ENCODE measurements around the gene PCDHA3. TPM values are rescaled to one million over a fixed set of nuclear protein-coding genes. Genes with fewer than 3 reads are reported as not detected.
"Not testable (repeated sequence)": the region's sequence is repeated elsewhere in the genome, so short reads cannot be mapped to it uniquely, and the experiment has no call there.

PCDHA3 gene
- total RNA-seq, 6 experiments from 2014 or later: 0.07 TPM; not detected in 5

DNA sequence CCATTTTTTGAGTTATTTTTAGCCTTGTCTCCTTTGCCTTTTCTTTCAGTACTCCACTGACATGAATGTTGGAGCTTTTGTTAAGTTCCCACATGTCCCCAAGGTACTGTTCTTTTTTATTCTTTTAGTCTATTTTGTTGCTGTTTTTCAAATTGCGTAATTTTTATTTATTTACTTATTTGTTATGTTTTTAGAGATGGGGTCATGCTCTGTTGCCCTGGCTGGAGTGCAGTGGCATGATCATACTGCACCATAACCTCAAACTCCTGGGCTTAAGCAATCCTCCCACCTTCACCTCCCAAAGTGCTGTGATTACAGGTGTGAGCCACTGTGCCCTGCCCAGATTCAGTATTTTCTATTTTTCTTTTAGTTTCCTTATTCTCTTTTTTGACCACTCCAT lies 20.3 kb upstream of the PCDHA3 start:
- no peak overlapping the region for H3K27ac ChIP-seq
- H3K36me3 ChIP-seq: no peaks in the 10 kb centered on the region
- no peaks in the 10 kb centered on the region for H3K4me1 ChIP-seq
- no peak for DNase-seq
- WGBS (ENCODE audit: insufficient coverage, low coverage, low lambda C conversion rate, missing lambda C conversion rate): 42% methylated on average over 1 of the region's 1 CpG
- intact Hi-C loops (cut with DNase I): no loop called here
- TF ChIP-seq POLR2A (IDR thresholded peaks at IDR 0.05): no peak
- TF ChIP-seq, protein P1, sequence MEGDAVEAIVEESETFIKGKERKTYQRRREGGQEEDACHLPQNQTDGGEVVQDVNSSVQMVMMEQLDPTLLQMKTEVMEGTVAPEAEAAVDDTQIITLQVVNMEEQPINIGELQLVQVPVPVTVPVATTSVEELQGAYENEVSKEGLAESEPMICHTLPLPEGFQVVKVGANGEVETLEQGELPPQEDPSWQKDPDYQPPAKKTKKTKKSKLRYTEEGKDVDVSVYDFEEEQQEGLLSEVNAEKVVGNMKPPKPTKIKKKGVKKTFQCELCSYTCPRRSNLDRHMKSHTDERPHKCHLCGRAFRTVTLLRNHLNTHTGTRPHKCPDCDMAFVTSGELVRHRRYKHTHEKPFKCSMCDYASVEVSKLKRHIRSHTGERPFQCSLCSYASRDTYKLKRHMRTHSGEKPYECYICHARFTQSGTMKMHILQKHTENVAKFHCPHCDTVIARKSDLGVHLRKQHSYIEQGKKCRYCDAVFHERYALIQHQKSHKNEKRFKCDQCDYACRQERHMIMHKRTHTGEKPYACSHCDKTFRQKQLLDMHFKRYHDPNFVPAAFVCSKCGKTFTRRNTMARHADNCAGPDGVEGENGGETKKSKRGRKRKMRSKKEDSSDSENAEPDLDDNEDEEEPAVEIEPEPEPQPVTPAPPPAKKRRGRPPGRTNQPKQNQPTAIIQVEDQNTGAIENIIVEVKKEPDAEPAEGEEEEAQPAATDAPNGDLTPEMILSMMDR (IDR thresholded peaks at IDR 0.05): no peak
- no peak for ATAC-seq
- no peaks in the 10 kb centered on the region for H3K9me3 ChIP-seq
- no peaks in the 10 kb centered on the region for H3K27me3 ChIP-seq
- no peak overlapping the region for H3K4me3 ChIP-seq

DNA sequence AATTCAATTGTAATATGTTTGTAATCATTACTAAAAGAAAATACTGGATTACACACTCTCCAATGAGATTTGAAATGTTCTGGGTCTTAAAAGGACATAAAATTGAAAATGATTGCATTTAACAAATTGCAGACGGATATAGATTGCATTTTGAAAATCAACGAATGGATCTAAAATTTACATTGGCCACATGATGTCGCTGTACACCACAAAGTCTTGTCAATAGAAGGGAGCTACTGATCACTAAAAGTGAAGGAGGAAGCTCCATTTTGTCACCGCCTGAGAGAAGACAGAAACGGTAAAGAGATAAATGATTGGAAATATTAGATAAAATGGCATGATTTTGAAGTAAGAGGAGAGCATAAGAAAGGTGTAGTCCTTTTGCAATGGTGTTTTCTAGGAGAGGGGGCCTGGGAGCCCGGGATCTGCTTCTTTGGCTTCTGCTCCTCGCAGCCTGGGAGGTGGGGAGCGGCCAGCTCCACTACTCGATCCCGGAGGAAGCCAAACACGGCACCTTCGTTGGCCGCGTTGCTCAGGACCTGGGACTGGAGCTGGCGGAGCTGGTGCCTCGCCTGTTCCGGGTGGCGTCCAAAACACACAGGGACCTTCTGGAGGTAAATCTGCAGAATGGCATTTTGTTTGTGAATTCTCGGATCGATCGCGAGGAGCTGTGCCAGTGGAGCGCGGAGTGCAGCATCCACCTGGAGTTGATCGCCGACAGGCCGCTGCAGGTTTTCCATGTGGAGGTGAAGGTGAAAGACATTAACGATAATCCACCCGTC lies 14.8 kb upstream of the PCDHA3 start, which contains the start of gene PCDHA1:
Gene PCDHA1 (plus strand): TSS at position 236 of the 782 bp plus-strand sequence.
- no peak within 1 kb of the TSS for H3K4me3 ChIP-seq
- intact Hi-C loops (cut with DNase I): no loop called here
- H3K9me3 ChIP-seq: peaks cover 0 to 8% (median 2%) of the 10 kb centered on the region in 4 donors
- TF ChIP-seq, protein P1 (IDR thresholded peaks at IDR 0.05): no peak
- TF ChIP-seq POLR2A (IDR thresholded peaks at IDR 0.05): no peak
- H3K27me3 ChIP-seq: no peaks in the 10 kb centered on the region
- no peak for DNase-seq
- whole genome bisulfite sequencing (ENCODE audit: insufficient coverage, low coverage, low lambda C conversion rate, missing lambda C conversion rate): 10% methylated on average over 12 of the region's 29 CpGs
- no peaks in the 10 kb centered on the region for H3K4me1 ChIP-seq
- H3K36me3 ChIP-seq: no peaks in the 10 kb centered on the region
- no peak within 1 kb of the TSS for H3K27ac ChIP-seq
- ATAC-seq: no peak

DNA sequence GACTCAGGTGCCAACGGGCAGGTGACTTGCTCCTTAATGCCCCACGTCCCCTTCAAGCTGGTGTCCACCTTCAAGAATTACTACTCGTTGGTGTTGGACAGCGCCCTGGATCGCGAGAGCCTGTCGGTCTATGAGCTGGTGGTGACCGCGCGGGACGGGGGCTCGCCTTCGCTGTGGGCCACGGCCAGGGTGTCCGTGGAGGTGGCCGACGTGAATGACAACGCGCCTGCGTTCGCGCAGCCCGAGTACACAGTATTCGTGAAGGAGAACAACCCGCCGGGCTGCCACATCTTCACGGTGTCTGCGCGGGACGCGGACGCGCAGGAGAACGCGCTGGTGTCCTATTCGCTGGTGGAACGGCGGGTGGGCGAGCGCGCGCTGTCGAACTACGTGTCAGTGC lies 13.4 kb upstream of the PCDHA3 start:
- 45% methylated on average over 13 of the region's 44 CpGs for WGBS (ENCODE audit: insufficient coverage, low coverage, low lambda C conversion rate, missing lambda C conversion rate)
- H3K4me1 ChIP-seq; H3K9me3 ChIP-seq; H3K36me3 ChIP-seq; intact Hi-C loops (cut with DNase I); H3K4me3 ChIP-seq; H3K27me3 ChIP-seq; ATAC-seq; DNase-seq; H3K27ac ChIP-seq: not testable (repeated sequence)

DNA sequence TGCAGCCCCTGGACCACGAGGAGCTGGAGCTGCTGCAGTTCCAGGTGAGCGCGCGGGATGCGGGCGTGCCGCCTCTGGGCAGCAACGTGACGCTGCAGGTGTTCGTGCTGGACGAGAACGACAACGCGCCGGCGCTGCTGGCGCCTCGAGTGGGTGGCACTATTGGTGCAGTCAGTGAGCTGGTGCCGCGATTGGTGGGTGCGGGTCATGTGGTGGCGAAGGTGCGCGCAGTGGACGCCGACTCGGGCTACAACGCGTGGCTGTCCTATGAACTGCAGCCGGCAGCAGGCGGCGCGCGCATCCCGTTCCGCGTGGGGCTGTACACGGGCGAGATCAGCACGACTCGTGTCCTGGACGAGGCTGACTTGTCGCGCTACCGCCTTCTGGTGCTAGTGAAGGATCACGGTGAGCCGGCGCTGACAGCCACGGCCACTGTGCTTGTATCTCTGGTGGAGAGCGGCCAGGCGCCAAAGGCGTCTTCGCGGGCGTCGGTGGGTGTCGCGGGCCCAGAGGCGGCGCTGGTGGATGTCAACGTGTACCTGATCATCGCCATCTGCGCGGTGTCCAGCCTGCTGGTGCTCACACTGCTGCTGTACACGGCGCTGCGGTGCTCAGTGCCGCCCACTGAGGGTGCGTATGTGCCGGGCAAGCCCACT lies 12.9 kb upstream of the PCDHA3 start:
- no CpG with 5 or more reads among the region's 70 CpGs for WGBS (ENCODE audit: insufficient coverage, low coverage, low lambda C conversion rate, missing lambda C conversion rate)
- H3K36me3 ChIP-seq; H3K27ac ChIP-seq; H3K9me3 ChIP-seq; H3K4me1 ChIP-seq; intact Hi-C loops (cut with DNase I); ATAC-seq; DNase-seq; H3K4me3 ChIP-seq; H3K27me3 ChIP-seq: not testable (repeated sequence)

DNA sequence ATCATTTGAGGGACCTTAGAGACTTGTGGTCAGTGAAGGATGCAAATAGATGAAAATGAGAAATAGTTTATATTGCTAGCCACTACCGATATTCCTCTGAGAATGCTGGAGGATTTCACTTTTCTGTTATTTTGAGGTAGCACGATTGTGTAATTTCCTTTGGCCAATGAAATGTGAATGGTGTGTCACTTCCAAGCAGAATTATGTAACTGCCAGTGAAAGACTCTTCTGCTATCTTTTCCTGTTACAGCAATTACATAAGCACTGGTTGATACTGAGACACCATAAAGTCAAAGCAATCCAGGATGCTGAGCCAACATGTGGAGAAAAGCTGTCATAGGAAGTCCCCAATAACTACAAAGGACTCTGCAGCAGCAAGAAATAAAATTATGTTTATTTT lies 9.8 kb upstream of the PCDHA3 start:
- no peaks in the 10 kb centered on the region for H3K36me3 ChIP-seq
- TF ChIP-seq, protein P1 (IDR thresholded peaks at IDR 0.05): no peak
- no peak for TF ChIP-seq POLR2A (IDR thresholded peaks at IDR 0.05)
- intact Hi-C loops (cut with DNase I): no loop called here
- no peak overlapping the region for H3K4me3 ChIP-seq
- H3K27me3 ChIP-seq: peaks cover 0 to 5% of the 10 kb centered on the region in 2 donors
- 34% methylated on average over 2 of the region's 2 CpGs for WGBS (ENCODE audit: insufficient coverage, low coverage, low lambda C conversion rate, missing lambda C conversion rate)
- DNase-seq (no peak), ATAC-seq (no peak)
- no peak overlapping the region for H3K27ac ChIP-seq
- H3K4me1 ChIP-seq: no peaks in the 10 kb centered on the region
- H3K9me3 ChIP-seq: peaks cover 0 to 13% (median 3%) of the 10 kb centered on the region in 4 donors
